Astrocyte (in vitro differentiated cells and primary cell): Measurements from ENCODE around the gene MKKS. TPM values are rescaled to one million over a fixed set of nuclear protein-coding genes. Genes with fewer than 3 reads are reported as not detected.
A peak's percentile ranks its signal among the peaks of the same experiment; 100 is the strongest.

Source experiments
- DNase-seq: peaks from one replicate; pipeline ENCODE4 v3.0.0-alpha.2; 2010; ENCODE audit warnings: low read depth
- FAIRE-seq: peaks from 2 replicates; lab custom pipeline; 2011; peaks lifted over from hg19 to GRCh38; lab: Jason Lieb, UNC
- H2AFZ ChIP-seq: 2 replicates; pipeline ENCODE4 v1.6.0; 2012; ENCODE audit warnings: low read depth, low read length, inconsistent platforms
- H3K27ac ChIP-seq: 2 replicates; pipeline ENCODE4 v1.5.1; 2011; ENCODE audit warnings: low read depth, low read length, inconsistent platforms
- H3K27me3 ChIP-seq: 2 replicates; pipeline ENCODE4 v1.6.0; 2011; ENCODE audit warnings: low read length, inconsistent platforms; ENCODE audit not compliant: insufficient read depth
- H3K36me3 ChIP-seq: 2 replicates; pipeline ENCODE4 v1.5.1; 2011; ENCODE audit warnings: low read length, inconsistent platforms; ENCODE audit not compliant: insufficient read depth
- H3K4me1 ChIP-seq: 2 replicates; pipeline ENCODE4 v1.5.1; 2011; ENCODE audit warnings: low read length, inconsistent platforms; ENCODE audit not compliant: insufficient read depth
- H3K4me2 ChIP-seq: 2 replicates; pipeline ENCODE4 v1.6.0; 2012; ENCODE audit warnings: low read length, inconsistent platforms
- H3K4me3 ChIP-seq: 2 replicates; pipeline ENCODE4 v1.5.1; 2011; ENCODE audit warnings: low read depth, mild to moderate bottlenecking, low read length, inconsistent platforms; ENCODE audit not compliant: insufficient read depth
- H3K79me2 ChIP-seq: 2 replicates; pipeline ENCODE4 v1.6.0; 2012; ENCODE audit warnings: mild to moderate bottlenecking, low read length, inconsistent platforms; ENCODE audit not compliant: insufficient read depth
- H3K9ac ChIP-seq: 2 replicates; pipeline ENCODE4 v1.6.0; 2012; ENCODE audit warnings: mild to moderate bottlenecking, low read length, inconsistent platforms
- H3K9me3 ChIP-seq: 2 replicates; pipeline ENCODE4 v1.5.1; 2012; ENCODE audit warnings: low read depth, mild to moderate bottlenecking, low read length, inconsistent platforms; ENCODE audit not compliant: insufficient read depth
- H4K20me1 ChIP-seq: 2 replicates; pipeline ENCODE4 v1.6.0; 2012; ENCODE audit warnings: low read length, inconsistent platforms; ENCODE audit not compliant: insufficient read depth
- H3K27ac Mint-ChIP-seq: one replicate; pipeline ENCODE4 v1.8.0; 2021; ENCODE audit warnings: mild to moderate bottlenecking, mixed read lengths; ENCODE audit not compliant: unreplicated experiment
- H3K27me3 Mint-ChIP-seq: one replicate; pipeline ENCODE4 v1.8.0; 2021; ENCODE audit warnings: low read depth, mixed read lengths; ENCODE audit not compliant: unreplicated experiment
- H3K36me3 Mint-ChIP-seq: one replicate; pipeline ENCODE4 v1.8.0; 2021; ENCODE audit warnings: low read depth, mixed read lengths; ENCODE audit not compliant: unreplicated experiment
- H3K4me1 Mint-ChIP-seq: one replicate; pipeline ENCODE4 v1.8.0; 2021; ENCODE audit warnings: low read depth, mixed read lengths; ENCODE audit not compliant: unreplicated experiment
- H3K4me3 Mint-ChIP-seq: one replicate; pipeline ENCODE4 v1.8.0; 2021; ENCODE audit warnings: mild to moderate bottlenecking, moderate library complexity, mixed read lengths; ENCODE audit not compliant: unreplicated experiment
- H3K9me3 Mint-ChIP-seq: one replicate; pipeline ENCODE4 v1.8.0; 2021; ENCODE audit warnings: mild to moderate bottlenecking, mixed read lengths; ENCODE audit not compliant: unreplicated experiment
- CTCF ChIP-seq: IDR thresholded peaks from 2 replicates; pipeline ENCODE4 v1.5.1; 2011; ENCODE audit warnings: low read depth, mild to moderate bottlenecking, inconsistent platforms, low read length, moderate library complexity; ENCODE audit not compliant: insufficient read depth
- EZH2 ChIP-seq: IDR thresholded peaks from 2 replicates; pipeline ENCODE4 v1.6.1; 2012; ENCODE audit warnings: mild to moderate bottlenecking, low read length, inconsistent platforms; ENCODE audit not compliant: insufficient read depth
- total RNA-seq: library from RNA; stranded (reverse); gene quantifications from 2 replicates; pipeline ENCODE4 v1.2.1, GENCODE V29; 2021

MKKS gene
- total RNA-seq, 1 donor from 2014 or later, result 13.4 TPM

- no peaks in the 10 kb centered on the region for H3K9me3 Mint-ChIP-seq
- H3K4me3 Mint-ChIP-seq, result no peak overlapping the region
- no peaks in the 10 kb centered on the region for H4K20me1 ChIP-seq
- TF ChIP-seq EZH2 (no peak), CTCF (no peak)
- peaks cover 5% of the 10 kb centered on the region for H3K4me1 ChIP-seq
- no peaks in the 10 kb centered on the region for H3K27me3 Mint-ChIP-seq
- H3K4me2 ChIP-seq, result no peak overlapping the region
- H2AFZ ChIP-seq, result no peak overlapping the region
- no peak overlapping the region for H3K4me3 ChIP-seq
- H3K79me2 ChIP-seq, result peaks cover 3% of the 10 kb centered on the region
- no peaks in the 10 kb centered on the region for H3K27me3 ChIP-seq
- peak; percentile 32 for DNase-seq
- peaks cover 6% of the 10 kb centered on the region for H3K4me1 Mint-ChIP-seq
- no peaks in the 10 kb centered on the region for H3K9me3 ChIP-seq
- H3K27ac ChIP-seq, result no peak overlapping the region
- no peaks in the 10 kb centered on the region for H3K36me3 ChIP-seq
- peaks cover 3% of the 10 kb centered on the region for H3K36me3 Mint-ChIP-seq
- no peak overlapping the region for H3K27ac Mint-ChIP-seq
- H3K9ac ChIP-seq, result no peak overlapping the region
- no peak for FAIRE-seq
Measured at GRCh38 chr20:10448270-10449156, 14.5 kb upstream of the MKKS start.

- DNase-seq (peak; percentile 77), FAIRE-seq (no peak)
- Histone ChIP-seq H3K36me3 (no peaks in the 10 kb centered on the region), H3K4me3 (no peak overlapping the region), H3K9me3 (no peaks in the 10 kb centered on the region), H3K27me3 (no peaks in the 10 kb centered on the region), H3K79me2 (peaks cover 9% of the 10 kb centered on the region), H4K20me1 (no peaks in the 10 kb centered on the region), H3K9ac (no peak overlapping the region), H3K4me1 (peaks cover 5% of the 10 kb centered on the region), H2AFZ (no peak overlapping the region), H3K4me2 (peak overlapping the region; percentile 68), H3K27ac (no peak overlapping the region)
- Mint-ChIP-seq H3K4me3 (no peak overlapping the region), H3K36me3 (peaks cover 3% of the 10 kb centered on the region), H3K4me1 (peaks cover 3% of the 10 kb centered on the region), H3K9me3 (no peaks in the 10 kb centered on the region), H3K27ac (no peak overlapping the region), H3K27me3 (no peaks in the 10 kb centered on the region)
- TF ChIP-seq EZH2 (no peak), CTCF (no peak)
Measured at GRCh38 chr20:10447028-10447427, 13.0 kb upstream of the MKKS start.

- no peaks in the 10 kb centered on the region for H3K4me1 ChIP-seq
- H2AFZ ChIP-seq, result no peak overlapping the region
- no peak overlapping the region for H3K4me3 ChIP-seq
- H4K20me1 ChIP-seq, result no peaks in the 10 kb centered on the region
- Mint-ChIP-seq H3K27me3 (no peaks in the 10 kb centered on the region), H3K4me1 (peaks cover 3% of the 10 kb centered on the region), H3K9me3 (no peaks in the 10 kb centered on the region), H3K4me3 (no peak overlapping the region), H3K27ac (no peak overlapping the region), H3K36me3 (peaks cover 3% of the 10 kb centered on the region)
- no peaks in the 10 kb centered on the region for H3K9me3 ChIP-seq
- H3K79me2 ChIP-seq, result peaks cover 12% of the 10 kb centered on the region
- no peaks in the 10 kb centered on the region for H3K36me3 ChIP-seq
- no peak overlapping the region for H3K9ac ChIP-seq
- H3K4me2 ChIP-seq, result no peak overlapping the region
- TF ChIP-seq CTCF (no peak), EZH2 (no peak)
- no peak overlapping the region for H3K27ac ChIP-seq
- DNase-seq (no peak), FAIRE-seq (no peak)
- H3K27me3 ChIP-seq, result no peaks in the 10 kb centered on the region
Measured at GRCh38 chr20:10445758-10446157, 11.7 kb upstream of the MKKS start.
